Effector CD4-positive, alpha-beta T cell (primary cell): Measurements from ENCODE around the gene PNKP.

Experiments
- DNase-seq: peaks from one replicate; pipeline ENCODE4 v3.0.0-alpha.2; 2020

PNKP gene

DNA sequence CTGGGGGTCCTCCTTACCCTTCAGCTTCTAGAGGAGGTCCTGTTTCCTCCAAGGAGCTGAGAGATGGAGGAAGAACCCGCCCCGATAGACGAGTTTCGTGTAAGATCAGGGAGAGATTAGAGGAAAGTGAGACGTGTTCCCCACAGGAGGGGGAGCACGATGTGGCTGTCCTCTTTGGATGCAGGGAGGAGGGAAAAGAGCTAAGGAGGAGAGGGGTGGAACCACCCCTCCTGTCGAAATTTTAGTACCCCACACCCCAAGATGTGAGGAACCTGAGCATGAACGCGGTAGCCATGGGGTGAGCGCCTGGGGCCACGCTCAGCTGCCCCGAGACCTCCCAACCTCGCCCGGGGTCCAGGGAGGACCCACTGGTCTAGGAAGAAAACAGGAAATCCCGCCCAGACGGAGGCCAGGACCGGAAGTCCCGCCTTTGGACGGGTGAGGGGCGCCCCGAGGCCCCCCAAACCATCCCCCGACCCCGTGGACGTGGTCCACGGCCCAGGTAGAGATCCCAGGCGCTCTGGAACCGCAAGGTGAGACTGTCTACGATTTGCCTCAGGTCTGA, 8.6 kb upstream of the PNKP start:
- peak; percentile 32 for DNase-seq

DNA sequence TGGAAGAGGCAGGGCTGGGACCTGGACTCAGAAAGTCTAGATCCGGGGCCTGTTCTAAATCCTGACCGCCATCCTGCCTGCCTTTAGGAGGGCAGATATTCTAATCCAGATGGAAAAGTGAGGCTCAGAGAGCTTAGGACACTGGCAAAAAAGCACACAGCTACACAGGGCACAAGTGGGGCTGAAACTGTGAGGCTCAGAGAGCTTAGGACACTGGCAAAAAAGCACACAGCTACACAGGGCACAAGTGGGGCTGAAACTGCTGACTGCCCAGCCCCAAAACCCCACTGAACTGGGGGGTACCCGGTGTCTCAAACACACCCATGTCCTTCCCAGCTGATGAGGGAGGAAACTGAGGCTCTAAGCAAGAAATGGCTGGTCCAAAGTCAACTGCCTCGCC, 7.8 kb upstream of the PNKP start:
- DNase-seq, result no peak

DNA sequence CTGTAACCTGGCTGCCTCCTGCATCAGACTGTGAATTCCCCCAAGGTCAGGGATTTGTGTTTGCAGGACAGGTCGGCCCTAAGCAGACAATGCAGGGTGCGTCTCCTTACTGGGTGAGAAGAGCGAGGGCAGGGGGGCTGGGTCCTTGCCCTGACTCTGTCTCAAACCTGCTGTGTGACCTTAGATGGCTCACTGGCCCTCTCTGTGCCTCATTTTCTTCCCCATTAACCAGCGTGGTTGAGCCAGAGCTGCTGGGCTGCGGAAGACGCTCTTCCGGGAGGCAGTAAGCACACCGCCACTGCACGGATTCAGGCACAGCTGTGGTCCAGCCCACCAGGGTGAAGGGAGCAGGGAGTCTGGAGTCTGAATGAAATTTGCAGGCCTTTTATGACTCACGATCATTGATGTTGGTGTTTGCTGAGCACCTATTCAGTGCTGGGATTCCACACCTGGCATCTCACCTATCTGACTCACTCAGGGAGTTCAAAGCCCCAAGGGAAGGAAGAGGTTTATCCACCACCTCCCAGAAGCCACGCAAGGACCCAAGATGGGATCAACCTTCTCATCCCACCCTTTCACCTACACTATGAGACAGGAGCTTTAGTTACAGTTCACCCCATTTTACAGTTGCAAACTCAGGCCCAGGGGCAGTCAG, 7.3 kb upstream of the PNKP start:
- DNase-seq, result no peak

DNA sequence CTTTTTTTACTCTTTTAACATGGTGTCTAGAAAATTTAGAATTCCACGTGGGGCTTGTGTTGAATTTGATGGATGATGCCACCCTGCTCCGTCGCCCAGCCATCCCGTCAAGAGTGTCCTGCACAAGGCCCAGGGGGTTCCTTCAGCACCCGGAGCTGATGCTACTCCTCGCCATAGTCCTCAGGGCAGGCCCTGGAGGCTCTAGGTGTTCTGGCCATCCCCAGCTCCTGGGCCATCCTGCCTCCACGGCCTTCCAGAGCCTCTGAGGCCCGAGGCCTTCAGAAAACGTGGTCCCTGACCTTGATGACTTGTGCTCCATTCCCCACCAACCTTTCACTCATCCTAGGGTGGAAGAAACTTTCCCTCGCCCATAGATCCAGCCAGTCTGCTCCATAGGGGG, 6.5 kb upstream of the PNKP start:
- DNase-seq, result no peak

DNA sequence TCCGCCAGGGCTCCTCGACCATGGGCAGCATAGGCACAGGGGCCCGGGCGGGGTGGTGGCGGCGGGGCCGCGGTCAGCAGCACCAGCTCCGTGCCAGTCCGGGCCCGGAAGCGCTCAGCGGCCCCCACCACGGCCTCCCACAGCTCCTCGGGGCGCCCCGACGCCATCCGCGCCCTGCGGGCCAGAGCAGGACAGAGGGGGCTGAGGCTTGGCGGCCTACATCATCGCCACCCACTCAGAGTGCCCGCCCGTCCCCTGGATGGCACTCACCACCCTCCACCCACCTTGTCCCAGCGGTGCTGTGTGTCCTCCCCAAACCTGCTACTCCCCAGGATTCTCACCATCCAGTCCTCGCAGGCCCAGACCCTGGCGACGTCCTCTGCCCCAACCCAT, 5.7 kb upstream of the PNKP start:
- DNase-seq, result no peak

DNA sequence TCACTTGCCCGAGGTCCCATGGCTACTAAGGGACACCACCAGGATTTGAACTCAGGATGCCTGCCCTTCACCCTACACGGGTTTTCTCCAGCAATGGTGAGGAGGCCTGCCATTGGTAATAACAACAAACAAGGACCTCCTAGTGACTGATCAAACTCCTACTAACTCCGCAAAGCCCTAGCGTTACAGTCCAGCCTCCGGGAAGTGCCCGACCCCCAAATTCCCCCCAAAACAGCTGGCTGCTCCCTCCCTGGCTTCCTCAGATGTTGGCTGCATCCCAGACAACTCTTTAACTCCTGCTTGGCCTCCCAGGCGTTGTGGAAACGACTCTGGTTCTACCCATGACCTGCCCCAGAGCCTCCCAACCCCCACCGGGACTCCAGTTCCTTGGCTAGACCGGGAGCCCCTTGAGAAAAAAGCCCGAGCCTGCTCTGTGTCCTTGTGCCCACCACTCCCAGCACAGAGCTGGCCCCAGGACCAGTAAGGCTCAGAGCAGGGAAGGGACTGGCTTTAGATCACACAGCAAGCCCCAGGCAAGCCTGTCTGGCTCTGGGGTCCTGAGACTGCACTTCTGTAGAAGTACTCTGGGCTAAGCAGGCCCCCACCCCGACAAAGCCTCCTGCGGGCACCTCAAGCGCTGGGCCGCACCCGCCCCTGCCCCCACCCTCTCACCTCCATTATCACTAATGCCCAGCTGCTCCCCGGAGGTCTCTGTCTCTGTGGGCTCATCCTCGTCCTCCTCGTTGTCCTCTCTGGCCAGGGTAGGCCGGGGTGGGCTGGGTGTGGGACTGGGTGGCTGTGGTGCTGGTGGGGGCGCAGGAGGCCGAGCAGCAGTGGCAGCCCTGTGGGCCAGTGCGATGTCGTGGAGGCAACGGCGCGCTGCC, 5.1 kb upstream of the PNKP start:
- DNase-seq, result no peak

DNA sequence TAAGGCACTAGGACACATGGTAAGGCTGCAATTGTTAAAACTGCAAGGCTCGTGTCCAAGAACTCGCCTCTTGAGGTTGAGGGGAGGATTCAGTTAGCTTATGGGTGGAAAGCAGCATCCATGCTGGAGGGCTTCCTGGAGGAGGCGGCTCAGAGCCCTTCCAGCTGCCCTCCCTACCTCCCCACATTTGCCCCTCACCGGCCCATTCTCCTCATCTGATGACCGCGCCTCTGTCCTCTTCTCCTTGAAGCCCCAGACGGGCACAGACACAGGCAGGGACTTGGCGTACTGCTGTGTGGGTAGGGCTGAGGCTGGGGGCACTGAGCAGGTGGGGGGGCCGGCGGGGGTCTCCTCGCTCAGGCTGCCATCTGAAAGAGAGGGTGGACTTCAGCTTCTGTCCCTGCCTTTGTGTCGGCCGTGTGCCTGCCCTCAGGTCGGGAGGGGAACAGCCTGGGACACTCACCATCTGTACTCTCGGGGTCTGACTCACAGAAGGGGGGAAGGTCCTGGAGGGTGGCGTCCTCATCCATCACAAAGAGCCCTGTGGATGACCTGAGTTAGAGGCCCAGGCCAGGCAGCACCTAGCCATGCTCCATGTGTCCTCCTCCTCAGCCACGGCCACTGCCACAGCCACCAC, 4.1 kb upstream of the PNKP start:
- no peak for DNase-seq

DNA sequence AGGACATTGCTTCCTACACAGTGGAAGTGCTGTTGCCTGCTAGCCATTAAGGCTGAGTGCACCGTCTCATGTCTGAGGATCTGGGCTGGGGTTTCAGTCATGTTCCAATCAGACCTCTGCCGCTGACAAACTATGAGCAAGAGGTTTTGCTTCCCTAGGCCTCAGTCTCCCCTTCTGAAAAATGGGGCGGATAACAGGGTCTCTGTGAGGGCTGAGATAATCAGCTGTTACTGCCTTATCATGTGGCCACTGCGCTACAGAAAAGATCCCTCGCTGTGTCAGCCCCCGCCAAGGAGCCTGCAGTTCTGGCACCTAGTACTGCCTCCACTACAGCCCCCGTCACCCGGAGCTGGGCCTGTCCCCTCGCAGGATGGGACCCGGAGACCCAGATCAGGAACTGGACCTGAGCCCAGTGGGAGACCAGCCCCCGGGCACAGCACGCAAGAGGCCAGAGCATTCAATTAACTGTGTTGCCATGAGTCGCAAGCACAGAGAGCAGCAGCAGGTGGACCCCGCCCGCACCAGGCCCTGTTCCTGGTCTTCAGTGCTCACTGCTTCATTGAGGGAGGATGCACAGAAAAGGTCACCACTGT, 3.0 kb upstream of the PNKP start:
- DNase-seq, result no peak

DNA sequence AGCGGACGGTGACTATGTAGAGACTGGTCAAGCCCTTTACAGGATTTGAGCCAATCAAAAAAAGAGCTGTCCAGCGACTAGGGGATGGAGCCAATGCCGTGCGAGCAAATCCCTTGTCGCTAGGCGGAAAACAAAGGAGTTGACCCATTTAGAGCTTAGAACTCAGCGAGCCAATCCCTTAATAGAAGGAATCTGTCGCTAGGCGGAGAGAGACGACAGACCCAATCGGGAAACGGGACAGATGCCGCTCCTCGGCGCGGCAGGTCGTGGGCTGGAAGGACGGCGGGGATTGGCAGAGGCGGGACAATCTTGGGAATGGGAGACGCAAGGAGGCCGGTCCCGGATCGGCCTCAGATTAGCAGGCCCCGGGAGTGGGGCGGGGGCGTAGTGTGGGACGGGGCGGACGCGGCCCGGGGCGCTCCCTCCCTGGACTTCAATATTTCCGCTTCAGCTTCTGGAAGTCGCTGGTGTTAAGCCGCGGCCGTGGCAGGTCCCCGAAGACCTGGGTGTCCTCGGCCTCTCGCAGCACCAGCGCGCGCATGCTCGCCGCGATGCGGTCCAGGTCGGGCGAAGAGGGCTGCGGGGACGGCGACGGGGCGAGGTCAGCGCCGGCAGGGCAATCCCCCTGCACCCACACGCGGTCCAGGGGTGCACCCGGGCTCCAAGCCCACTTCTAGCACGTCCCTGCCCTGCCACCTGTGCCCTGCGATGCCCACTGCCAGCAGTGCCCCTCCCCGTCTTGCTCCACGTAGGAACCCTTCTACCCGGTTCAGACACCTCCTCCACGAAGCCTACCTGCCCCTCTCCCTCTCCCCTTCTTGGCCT, 2.3 kb upstream of the PNKP start:
- peak; percentile 86 for DNase-seq

DNA sequence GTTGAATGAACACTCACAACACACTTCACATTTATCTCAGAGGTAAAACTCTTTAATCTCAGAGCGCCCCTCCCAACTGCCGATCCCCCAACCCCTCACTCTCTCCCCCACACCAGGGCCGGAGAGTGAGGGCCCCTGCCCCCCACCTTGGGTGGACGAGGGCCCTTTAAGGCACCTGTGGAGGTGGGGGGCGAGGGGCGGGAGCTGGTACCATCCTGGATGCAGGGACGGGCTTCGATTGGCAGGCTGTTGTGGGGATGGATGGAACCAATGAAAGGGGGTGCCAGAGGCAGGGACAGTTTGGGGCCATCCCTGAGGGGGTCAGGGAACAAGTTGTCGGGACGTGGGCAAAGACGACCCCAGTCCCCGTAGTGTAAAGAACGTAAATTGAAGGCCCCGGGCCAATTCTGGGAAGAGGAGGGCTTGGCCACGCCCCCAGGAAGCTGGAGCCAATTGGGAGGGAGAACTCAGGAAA, 1.7 kb upstream of the PNKP start:
- no peak for DNase-seq

DNA sequence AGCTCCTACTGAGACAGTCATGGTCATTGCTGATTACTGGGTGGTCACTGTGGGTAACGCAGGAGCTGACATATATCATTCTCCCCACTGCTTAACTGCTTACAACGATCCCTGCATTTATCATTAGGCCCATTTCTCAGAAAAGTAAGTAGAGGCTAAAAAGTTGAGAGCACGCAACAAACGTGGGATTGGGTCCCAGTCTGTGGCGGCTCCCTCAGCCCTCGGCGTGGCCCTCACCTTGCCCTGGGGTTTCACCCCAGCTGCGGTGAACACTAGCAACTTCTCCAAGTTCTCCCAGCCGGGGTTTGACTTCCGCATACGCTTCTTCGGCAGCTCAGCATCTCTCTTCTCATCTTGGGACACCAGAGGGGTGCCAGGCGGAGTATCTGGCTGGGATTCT, 2.5 kb downstream of the PNKP start:
- DNase-seq, result no peak

DNA sequence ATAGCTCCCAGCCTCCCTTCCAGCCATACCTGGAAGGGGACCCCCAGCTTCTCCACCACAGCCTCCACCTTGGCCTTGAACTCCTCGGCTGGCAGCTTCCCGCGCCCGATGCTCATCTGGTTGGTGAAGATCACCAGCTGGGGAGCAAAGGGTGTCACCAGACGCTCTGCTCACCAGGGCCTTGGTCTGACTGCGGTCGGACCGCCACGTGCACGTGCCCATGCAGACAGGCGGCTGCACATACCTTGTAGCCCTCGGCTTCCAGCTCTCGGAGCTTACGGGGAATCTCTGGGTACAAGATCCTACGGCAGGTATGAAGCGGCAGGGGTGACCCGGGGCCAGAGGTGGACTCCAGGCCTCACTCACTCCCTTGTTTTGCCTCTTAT, 3.4 kb downstream of the PNKP start:
- no peak for DNase-seq

DNA sequence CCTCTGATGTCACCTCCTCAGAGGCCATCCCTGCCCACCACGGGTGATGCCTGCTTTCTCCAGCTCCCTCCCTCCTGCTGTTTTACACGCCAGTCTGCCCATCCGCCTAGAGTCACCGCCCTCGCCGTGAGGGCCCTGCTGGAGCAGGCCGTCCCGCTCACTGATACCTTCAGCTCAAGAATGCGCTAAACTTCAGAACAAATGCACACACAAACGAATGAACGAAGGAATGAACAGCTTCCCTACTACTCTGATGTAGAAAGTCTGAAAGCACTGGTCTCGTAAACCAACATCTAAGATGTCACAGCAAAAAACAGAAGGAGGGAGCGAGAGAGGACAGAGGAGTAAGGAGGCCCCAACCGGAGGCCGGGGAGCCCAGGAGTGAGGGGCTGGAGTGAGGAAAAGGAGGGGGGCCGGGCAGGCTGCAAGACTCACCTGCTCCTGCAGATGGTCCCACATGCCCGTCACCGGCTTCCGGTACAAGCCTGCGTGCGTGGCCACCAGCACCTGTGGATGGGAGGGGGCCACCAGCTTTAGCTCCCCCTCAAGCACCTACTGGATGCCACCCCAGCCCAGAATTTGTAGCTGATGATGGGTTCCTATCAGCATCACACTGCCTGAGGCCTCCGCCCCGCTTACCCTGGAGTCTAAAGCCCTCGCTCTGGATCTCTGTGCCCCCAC, 4.0 kb downstream of the PNKP start:
- no peak for DNase-seq

DNA sequence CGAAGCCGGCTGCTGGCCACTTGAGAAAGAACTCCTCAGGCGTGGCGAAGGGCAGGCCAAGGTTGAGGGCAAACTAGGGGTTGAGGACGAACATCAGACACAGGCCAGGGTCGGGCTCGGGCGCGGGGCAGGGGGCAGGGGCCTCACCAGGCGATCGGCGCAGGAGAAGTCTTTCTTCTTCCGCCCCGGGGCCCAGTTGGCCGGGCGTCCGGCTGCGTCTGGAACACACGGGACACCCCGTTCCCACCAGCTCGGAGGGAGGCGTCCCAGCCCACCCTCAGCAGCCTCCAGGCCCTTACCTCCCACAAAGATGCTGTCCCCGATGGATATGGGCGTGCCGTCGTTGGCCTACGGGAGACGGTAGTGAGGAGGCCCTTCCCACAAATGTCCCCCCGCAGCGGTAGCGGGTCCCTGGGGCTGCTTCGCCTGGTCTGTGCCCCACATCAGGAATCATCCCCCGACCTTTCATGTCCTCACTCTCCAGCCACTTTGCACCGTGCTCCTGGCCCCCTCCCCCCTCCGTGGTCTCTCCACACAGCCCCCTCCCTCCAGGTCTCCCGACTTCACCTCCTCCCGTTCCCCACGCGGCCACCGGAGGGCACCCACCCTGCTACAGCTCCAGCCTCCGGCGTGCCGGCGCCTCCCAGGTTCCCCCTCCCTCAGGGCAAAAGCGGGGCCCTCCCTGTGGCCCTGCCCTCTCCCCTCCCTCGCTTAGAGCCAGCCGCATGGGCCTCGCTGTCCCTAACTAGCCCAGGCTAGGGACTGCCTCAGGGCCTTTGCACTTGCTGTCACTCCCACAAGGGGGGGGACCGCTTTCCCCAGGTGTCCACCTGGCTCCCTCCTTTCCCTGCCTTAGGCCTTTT, 4.8 kb downstream of the PNKP start:
- DNase-seq, result no peak

DNA sequence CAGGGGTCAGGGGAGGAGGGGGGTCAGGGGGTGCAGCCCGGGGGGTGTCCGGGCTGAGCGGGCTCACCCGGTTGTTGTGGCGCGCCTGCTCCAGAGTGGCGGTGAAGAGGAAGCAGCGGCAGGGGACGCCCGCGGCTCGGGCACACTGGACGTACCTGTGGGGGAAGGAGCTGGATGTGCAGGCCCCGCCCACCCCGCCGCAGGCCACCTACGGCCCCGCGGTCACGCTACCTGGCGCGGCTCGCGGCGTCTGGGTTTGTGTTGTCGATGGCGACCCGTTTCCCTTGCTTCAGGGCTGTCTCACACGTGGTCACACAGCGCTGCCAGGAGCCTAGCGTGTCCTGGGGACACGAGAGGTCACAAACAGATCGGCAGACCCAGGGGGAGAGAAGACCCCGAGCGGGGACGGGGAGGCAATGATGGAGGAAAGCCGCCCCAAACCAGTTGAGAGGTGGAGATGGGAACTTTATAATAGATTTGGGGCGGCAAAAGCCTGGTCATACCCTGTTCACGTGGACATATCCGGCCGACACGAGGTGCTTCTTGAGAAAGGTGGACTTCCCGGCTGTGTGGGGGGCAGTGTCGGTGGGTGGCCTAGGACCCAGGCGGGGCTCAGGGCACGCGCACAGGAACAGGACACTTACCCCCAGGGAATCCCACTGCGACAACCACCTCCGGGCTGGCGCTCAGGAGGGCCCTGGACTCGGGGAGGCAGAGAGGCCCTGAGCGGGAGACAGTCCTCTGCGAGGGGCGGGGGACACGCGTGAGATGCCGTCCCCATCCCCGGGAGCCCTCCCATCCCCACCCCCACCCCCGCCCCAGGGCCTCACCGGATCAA, 5.6 kb downstream of the PNKP start:
- DNase-seq, result no peak

DNA sequence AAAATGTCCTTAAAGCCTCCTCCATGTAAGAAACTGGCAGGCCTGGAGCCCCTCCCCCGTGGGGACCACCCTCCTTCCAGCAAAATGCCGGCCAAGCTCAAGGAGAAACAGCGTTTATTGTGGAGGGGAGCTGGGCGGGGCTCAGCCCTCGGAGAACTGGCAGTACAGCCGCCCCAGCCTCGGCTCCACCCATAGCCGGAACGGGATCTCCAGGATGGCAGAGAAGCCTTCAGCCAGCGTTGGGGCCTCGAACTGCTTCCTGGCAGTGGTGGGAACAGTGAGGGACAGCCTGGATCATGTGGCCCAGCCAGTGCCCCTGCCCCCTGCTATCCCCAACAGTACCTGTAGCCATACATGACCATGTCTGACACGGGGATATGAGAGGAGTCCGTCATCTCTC, 6.3 kb downstream of the PNKP start:
- DNase-seq, result no peak

DNA sequence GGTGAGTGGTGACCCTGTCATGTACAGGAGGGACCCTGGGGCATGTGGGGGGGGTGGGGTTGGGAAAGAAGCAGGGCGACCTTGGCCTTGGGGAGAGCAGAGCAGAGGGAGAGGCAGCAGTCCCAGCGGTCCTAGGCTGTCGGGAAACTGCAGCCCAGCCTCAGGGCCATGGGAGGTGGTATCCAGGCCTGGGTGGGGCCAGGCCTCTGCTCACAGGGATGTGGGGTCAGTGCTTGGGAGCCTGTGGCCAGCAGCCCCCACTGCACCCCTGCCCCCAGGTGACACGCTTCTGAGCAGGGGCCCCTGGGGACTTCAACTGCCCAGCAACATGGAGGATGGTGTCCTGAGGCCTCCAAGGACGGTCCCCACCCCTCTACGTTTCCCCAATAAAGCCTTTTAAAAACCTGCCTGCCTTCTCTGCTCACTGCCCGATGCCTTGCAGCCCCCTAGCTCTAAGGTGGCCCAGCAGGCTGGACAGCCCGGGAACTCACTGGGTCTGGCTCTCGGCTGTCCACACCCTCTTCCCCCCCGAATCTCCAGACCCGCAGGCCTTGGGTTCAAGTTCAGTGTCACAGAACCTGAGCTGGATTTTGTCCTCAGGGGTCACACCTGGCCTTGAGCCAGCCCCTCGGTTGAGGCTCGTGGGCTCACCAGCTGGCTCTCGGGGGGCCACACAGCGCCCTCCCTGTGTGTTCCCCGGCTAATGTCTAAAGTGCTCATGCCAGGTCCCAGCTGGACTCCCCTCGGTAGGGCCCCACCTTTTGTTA, 6.9 kb downstream of the PNKP start:
- DNase-seq, result no peak

DNA sequence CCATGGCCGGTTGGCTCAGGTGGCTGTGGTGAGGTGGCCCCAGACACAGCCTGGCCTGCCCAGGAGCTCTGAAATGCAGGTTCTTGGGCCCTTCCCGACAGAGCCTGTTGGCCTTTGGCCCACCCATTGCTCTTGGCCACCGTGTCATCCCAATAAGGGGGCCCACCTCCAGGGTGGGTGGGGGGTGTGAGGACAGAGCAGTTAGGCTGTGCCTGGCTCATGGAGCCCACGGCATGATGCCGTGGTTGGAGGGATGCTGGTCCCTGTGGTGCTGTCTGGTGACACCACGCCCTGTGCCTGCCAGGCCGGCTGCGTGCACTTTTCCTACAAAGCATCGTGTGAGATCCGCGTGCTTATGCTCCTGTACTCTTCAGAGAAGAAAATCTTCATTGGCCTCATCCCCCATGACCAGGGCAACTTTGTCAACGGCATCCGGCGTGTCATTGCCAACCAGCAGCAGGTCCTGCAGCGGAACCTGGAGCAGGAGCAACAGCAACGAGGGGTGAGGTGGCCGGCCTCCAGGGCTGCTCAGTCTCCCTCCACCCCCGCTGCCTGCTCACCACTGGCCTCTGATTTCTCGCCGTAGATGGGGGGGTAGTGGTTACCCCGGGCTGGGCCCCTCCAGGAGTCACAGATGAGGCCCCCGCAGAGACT, 7.6 kb downstream of the PNKP start:
- no peak for DNase-seq
